Neural crest cell (in vitro differentiated cells): Measurements from ENCODE around the gene YBX2. TPM values are rescaled to one million over a fixed set of nuclear protein-coding genes. Genes with fewer than 3 reads are reported as not detected.

Experiments
- DNase-seq: peaks from one replicate; pipeline ENCODE4 v3.0.0; 2021; ENCODE audit warnings: low read depth, mixed read lengths, low spot score
- H3K27ac Mint-ChIP-seq: one replicate; pipeline ENCODE4 v1.8.0; 2021; ENCODE audit warnings: mild to moderate bottlenecking, mixed read lengths; ENCODE audit not compliant: unreplicated experiment
- H3K27me3 Mint-ChIP-seq: 2 replicates; pipeline ENCODE4 v1.8.0; 2021; ENCODE audit warnings: low read depth, mild to moderate bottlenecking, mixed read lengths
- H3K36me3 Mint-ChIP-seq: 2 replicates; pipeline ENCODE4 v1.8.0; 2021; ENCODE audit warnings: low read depth, mild to moderate bottlenecking, mixed read lengths
- H3K4me1 Mint-ChIP-seq: 2 replicates; pipeline ENCODE4 v1.8.0; 2021; ENCODE audit warnings: mixed read lengths
- H3K4me3 Mint-ChIP-seq: one replicate; pipeline ENCODE4 v1.8.0; 2021; ENCODE audit warnings: mild to moderate bottlenecking, mixed read lengths
- H3K9me3 Mint-ChIP-seq: 2 replicates; pipeline ENCODE4 v1.8.0; 2021; ENCODE audit warnings: mixed read lengths
- total RNA-seq: library from RNA; stranded (reverse); gene quantifications from 2 replicates; pipeline ENCODE4 v1.2.1, GENCODE V29; 2021
- TF ChIP-seq, protein P1 (sequence below): fragments of 200-600 bp; sonication (generic); conservative IDR thresholded peaks from 2 replicates; pipeline ENCODE4 v1.5.0; 2021; ENCODE audit warnings: antibody characterized with exemption, mild to moderate bottlenecking

Gene YBX2
- total RNA-seq, 1 donor from 2014 or later: 0.54 TPM

DNA sequence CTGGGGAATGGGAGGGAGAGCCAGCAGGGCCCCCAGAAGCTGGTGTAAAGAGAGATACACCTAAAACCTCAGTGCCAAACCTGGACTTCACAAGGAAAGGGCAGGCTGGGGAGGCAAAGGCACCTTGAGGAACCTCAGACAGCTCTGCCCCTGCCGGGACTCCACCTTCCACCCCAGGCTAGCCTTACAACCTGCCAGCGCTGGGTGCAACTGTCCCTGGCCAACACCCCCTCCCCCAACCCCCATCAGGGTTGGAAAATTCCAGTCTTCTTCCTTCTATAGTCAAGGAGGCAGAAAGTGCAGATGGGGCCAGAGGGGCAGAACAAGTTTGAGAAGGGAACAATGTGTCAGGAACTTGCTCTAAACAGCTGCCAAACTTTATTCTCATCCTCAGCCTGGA lies 2.2 kb downstream of the YBX2 start:
- no peaks in the 10 kb centered on the region for H3K36me3 Mint-ChIP-seq
- TF ChIP-seq, protein P1, sequence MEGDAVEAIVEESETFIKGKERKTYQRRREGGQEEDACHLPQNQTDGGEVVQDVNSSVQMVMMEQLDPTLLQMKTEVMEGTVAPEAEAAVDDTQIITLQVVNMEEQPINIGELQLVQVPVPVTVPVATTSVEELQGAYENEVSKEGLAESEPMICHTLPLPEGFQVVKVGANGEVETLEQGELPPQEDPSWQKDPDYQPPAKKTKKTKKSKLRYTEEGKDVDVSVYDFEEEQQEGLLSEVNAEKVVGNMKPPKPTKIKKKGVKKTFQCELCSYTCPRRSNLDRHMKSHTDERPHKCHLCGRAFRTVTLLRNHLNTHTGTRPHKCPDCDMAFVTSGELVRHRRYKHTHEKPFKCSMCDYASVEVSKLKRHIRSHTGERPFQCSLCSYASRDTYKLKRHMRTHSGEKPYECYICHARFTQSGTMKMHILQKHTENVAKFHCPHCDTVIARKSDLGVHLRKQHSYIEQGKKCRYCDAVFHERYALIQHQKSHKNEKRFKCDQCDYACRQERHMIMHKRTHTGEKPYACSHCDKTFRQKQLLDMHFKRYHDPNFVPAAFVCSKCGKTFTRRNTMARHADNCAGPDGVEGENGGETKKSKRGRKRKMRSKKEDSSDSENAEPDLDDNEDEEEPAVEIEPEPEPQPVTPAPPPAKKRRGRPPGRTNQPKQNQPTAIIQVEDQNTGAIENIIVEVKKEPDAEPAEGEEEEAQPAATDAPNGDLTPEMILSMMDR: no peak
- H3K27ac Mint-ChIP-seq: no peak overlapping the region
- no peak overlapping the region for H3K4me3 Mint-ChIP-seq
- H3K4me1 Mint-ChIP-seq: peaks cover 21% of the 10 kb centered on the region
- H3K9me3 Mint-ChIP-seq: no peaks in the 10 kb centered on the region
- no peak for DNase-seq
- H3K27me3 Mint-ChIP-seq: peaks cover 67% of the 10 kb centered on the region

DNA sequence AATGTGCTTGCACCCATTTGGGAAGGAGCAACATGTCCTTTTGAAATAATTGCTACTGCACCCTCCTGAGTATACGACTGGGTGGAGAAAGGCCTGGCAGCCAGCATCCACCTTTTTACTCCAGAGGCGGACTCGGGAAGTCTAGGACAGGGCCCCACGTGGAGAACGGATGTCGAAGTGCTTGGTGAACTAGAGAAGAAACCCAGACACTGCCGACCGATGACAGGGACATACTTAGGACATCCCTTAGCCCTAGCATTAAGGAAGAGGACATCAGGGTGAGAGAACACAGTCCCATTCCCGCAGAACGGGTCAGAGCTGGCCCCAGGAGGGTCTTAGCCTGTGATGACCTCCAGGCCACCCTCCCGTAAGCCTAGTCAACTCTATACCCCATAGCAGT lies 3.8 kb downstream of the YBX2 start:
- Mint-ChIP-seq H3K4me1 (peaks cover 16% of the 10 kb centered on the region), H3K4me3 (no peak overlapping the region), H3K9me3 (no peaks in the 10 kb centered on the region), H3K27me3 (peaks cover 52% of the 10 kb centered on the region), H3K36me3 (no peaks in the 10 kb centered on the region), H3K27ac (no peak overlapping the region)
- TF ChIP-seq, protein P1: no peak
- DNase-seq: no peak

DNA sequence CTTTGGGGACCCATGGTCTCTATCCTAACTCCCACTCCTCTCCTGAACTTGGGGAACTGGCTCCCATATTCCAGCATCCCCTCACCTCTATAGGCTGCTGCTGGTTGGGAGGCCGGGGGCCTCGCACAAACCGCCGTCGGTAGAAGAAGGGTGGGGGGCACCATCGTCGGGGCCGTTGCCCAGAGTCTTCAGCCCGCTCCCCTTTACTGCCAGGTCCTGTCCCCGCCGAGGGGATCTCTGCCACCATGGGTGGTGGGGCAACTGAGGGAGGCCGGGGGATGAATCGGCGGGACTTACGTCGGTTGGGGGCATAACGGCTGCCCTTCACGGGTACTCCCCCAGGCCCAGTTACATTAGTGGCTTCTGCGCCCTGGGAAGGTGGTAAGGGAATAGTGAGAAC lies 4.3 kb downstream of the YBX2 start:
- H3K27ac Mint-ChIP-seq: no peak overlapping the region
- H3K4me3 Mint-ChIP-seq: no peak overlapping the region
- DNase-seq: no peak
- no peaks in the 10 kb centered on the region for H3K36me3 Mint-ChIP-seq
- peaks cover 13% of the 10 kb centered on the region for H3K4me1 Mint-ChIP-seq
- peaks cover 47% of the 10 kb centered on the region for H3K27me3 Mint-ChIP-seq
- TF ChIP-seq, protein P1: no peak
- H3K9me3 Mint-ChIP-seq: no peaks in the 10 kb centered on the region

DNA sequence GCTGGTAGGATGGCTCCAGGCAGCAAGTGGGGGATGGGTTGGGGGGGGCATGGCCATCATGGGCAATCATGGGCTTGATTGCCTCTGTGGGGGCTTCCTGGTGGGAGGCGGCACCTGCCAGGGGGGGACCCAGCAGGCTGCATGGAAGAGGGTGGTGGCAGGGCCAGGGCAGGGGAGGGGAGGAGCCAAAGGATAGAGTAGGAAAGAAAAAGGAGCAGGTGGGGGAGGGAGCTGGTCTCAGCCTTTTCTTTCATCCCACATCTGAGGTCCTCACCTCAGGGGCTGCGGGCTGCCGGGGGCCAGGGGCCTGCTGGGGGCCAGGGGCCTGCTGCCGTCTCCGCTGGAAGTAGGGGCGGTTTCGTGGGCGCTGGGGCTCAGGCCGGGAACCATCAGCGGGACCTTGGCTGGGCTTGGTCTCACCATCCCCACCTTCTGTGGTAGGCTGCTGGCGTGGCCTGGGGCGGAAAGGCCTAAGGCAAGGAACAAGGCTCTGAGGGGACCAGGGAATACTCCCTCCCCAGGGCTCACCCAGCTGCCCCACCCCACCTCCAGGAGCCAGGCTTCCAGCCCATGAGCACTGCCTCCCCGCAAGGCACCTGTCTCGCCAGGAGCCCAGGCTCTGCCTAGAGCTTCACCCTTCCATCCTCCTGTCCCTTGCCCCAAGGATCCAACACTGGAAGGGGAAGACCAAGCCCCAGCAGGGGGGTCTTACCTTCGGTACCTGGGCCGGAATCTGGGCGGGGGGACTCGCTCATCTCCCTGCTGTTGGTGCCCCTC lies 5.0 kb downstream of the YBX2 start:
- DNase-seq: no peak
- Mint-ChIP-seq H3K4me1 (peaks cover 10% of the 10 kb centered on the region), H3K36me3 (no peaks in the 10 kb centered on the region), H3K27ac (no peak overlapping the region), H3K9me3 (no peaks in the 10 kb centered on the region), H3K27me3 (peaks cover 42% of the 10 kb centered on the region), H3K4me3 (no peak overlapping the region)
- TF ChIP-seq, protein P1: no peak

DNA sequence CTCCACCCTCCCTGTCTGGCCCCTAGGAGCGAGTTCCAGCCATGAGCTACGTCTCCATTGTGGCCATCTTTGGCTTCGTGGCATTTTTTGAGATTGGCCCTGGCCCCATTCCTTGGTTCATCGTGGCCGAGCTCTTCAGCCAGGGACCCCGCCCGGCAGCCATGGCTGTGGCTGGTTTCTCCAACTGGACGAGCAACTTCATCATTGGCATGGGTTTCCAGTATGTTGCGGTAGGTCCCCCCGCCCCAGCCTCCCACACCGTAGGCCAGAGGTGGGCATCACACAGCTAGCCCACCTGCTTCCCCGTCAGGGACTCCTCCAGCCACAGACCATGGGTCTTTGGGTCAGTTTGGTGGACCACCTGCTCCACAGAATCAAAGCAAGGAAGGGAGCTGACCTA lies 8.8 kb downstream of the YBX2 start:
- TF ChIP-seq, protein P1: no peak
- Mint-ChIP-seq H3K4me3 (no peak overlapping the region), H3K27ac (no peak overlapping the region), H3K4me1 (peaks cover 13% of the 10 kb centered on the region), H3K27me3 (peaks cover 20% of the 10 kb centered on the region), H3K36me3 (no peaks in the 10 kb centered on the region), H3K9me3 (no peaks in the 10 kb centered on the region)
- DNase-seq: no peak
